ENCODE results near the gene VPREB1. TPM values are rescaled to one million over a fixed set of nuclear protein-coding genes. Genes with fewer than 3 reads are reported as not detected.

VPREB1 gene
- total RNA-seq, 1 experiment from 2014 or later: not detected

GRCh38 chr22:22198751-22199150 is 45.8 kb upstream of the VPREB1 start:
- H3K9me2 ChIP-seq (ENCODE audit: insufficient read depth): no peaks in the 10 kb centered on the region
- TF ChIP-seq CTCF (conservative IDR thresholded peaks at IDR 0.05): no peak
- no peak for TF ChIP-seq EZH2 (IDR thresholded peaks at IDR 0.05; ENCODE audit: low read depth)
- H3K36me3 ChIP-seq (ENCODE audit: low read depth): no peaks in the 10 kb centered on the region
- H3K27ac ChIP-seq: no peak overlapping the region
- H4K20me1 ChIP-seq (ENCODE audit: insufficient read depth): no peaks in the 10 kb centered on the region
- H3K4me2 ChIP-seq: no peak overlapping the region
- H3F3A ChIP-seq (ENCODE audit: insufficient read depth, low read depth): no peaks in the 10 kb centered on the region
- H3K4me1 ChIP-seq (replicated peaks; ENCODE audit: insufficient read depth): no peaks in the 10 kb centered on the region
- no peaks in the 10 kb centered on the region for H3K9me3 ChIP-seq (ENCODE audit: insufficient read depth, low read depth)
- BruUV-seq (replicated peaks): no TSS peak
- ChIA-PET POLR2A (ENCODE audit: unreplicated experiment) (no interaction called here), CTCF (no interaction called here)
- no peak for DNase-seq
- intact Hi-C loops (cut with micrococcal nuclease; ENCODE audit: unreplicated experiment): no loop called here
- H3K79me2 ChIP-seq (ENCODE audit: low read depth): no peaks in the 10 kb centered on the region
- H3K4me3 ChIP-seq: no peak overlapping the region
- no peak overlapping the region for H2AFZ ChIP-seq
- H3K27me3 ChIP-seq (ENCODE audit: insufficient read depth, low read depth): peaks cover 30% of the 10 kb centered on the region; the same call in 1 of the 2 replicates

- Histone ChIP-seq H3K9me2 (ENCODE audit: insufficient read depth) (no peaks in the 10 kb centered on the region), H3F3A (ENCODE audit: insufficient read depth, low read depth) (no peaks in the 10 kb centered on the region), H3K79me2 (ENCODE audit: low read depth) (no peaks in the 10 kb centered on the region), H2AFZ (no peak overlapping the region), H3K4me1 (replicated peaks; ENCODE audit: insufficient read depth) (no peaks in the 10 kb centered on the region), H3K4me2 (no peak overlapping the region), H3K36me3 (ENCODE audit: low read depth) (no peaks in the 10 kb centered on the region), H3K27ac (no peak overlapping the region), H3K9me3 (ENCODE audit: insufficient read depth, low read depth) (no peaks in the 10 kb centered on the region), H3K27me3 (ENCODE audit: insufficient read depth, low read depth) (peaks cover 30% of the 10 kb centered on the region; the same call in 1 of the 2 replicates), H3K4me3 (no peak overlapping the region), H4K20me1 (ENCODE audit: insufficient read depth) (no peaks in the 10 kb centered on the region)
- DNase-seq: no peak
- BruUV-seq (replicated peaks): no TSS peak
- intact Hi-C loops (cut with micrococcal nuclease; ENCODE audit: unreplicated experiment): loop anchor here (10.0 kb wide), 3 partner anchors 225 to 755 kb away; no protein-coding TSS in a partner anchor
- TF ChIP-seq EZH2 (IDR thresholded peaks at IDR 0.05; ENCODE audit: low read depth) (no peak), CTCF (conservative IDR thresholded peaks at IDR 0.05) (no peak)
- POLR2A ChIA-PET (ENCODE audit: unreplicated experiment): no interaction called here
- CTCF ChIA-PET: no interaction called here
Observed at GRCh38 chr22:22199634-22200033, 45.0 kb upstream of the VPREB1 start.

- DNase-seq: no peak
- intact Hi-C loops (cut with micrococcal nuclease; ENCODE audit: unreplicated experiment): loop anchor here (10.0 kb wide), 3 partner anchors 224 to 754 kb away; no protein-coding TSS in a partner anchor
- no peak overlapping the region for H3K27ac ChIP-seq
- no peaks in the 10 kb centered on the region for H3K9me2 ChIP-seq (ENCODE audit: insufficient read depth)
- no peaks in the 10 kb centered on the region; the same call in 1 of the 2 replicates for H4K20me1 ChIP-seq (ENCODE audit: insufficient read depth)
- H3F3A ChIP-seq (ENCODE audit: insufficient read depth, low read depth): no peaks in the 10 kb centered on the region
- H3K36me3 ChIP-seq (ENCODE audit: low read depth): no peaks in the 10 kb centered on the region
- no peaks in the 10 kb centered on the region for H3K9me3 ChIP-seq (ENCODE audit: insufficient read depth, low read depth)
- no peak overlapping the region for H3K4me3 ChIP-seq
- TF ChIP-seq CTCF (conservative IDR thresholded peaks at IDR 0.05) (no peak), EZH2 (IDR thresholded peaks at IDR 0.05; ENCODE audit: low read depth) (no peak)
- no peaks in the 10 kb centered on the region for H3K79me2 ChIP-seq (ENCODE audit: low read depth)
- no TSS peak for BruUV-seq (replicated peaks)
- no peaks in the 10 kb centered on the region for H3K4me1 ChIP-seq (replicated peaks; ENCODE audit: insufficient read depth)
- H3K4me2 ChIP-seq: no peak overlapping the region
- CTCF ChIA-PET: no interaction called here
- no peak overlapping the region for H2AFZ ChIP-seq
- peaks cover 30% of the 10 kb centered on the region; the same call in 1 of the 2 replicates for H3K27me3 ChIP-seq (ENCODE audit: insufficient read depth, low read depth)
- POLR2A ChIA-PET (ENCODE audit: unreplicated experiment): no interaction called here
Observed at GRCh38 chr22:22200569-22201184, 43.9 kb upstream of the VPREB1 start.
